ENCODE results near the gene SLC25A42.
"Not testable (repeated sequence)": the region's sequence is repeated elsewhere in the genome, so short reads cannot be mapped to it uniquely, and the experiment has no call there.

Gene SLC25A42

GRCh38 chr19:19106938-19107337, 43.1 kb downstream of the SLC25A42 start:
- not testable (repeated sequence) for DNase-seq

DNA sequence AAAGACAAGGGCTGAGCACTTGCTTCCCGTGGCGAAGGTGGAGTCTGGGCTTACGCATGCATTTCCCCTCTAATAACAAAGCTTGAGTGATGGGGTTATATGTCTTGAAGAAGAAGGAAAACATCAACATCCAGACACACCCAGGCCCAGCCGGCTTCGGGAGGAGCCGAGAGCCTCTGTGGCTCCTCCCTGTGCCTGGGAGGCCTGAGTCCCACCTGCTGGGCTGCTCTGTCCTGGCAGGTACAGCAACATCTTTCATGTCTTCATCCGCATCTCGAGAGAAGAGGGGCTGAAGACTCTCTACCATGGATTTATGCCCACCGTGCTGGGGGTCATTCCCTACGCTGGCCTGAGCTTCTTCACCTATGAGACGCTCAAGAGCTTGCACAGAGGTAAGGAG, 43.9 kb downstream of the SLC25A42 start:
- no peak for DNase-seq

DNA sequence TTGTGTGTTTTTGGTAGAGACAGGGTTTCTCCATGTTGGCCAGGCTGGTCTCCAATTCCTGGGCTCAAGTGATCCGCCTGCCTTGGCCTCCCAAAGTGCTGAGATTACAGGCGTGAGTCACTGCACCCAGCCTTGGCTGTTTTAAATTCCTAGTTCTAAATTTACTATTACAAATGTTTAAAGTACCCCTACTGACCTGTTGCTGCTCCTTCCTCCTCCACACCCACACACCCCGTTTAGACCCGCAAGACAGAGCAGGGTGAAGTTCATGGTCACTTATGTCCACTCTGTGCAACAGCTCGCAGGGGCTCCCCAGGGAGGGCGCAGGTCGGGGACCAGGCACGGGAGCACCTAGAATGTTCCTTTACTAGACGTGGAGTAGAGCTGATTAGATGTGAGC, 45.8 kb downstream of the SLC25A42 start:
- DNase-seq = no peak

DNA sequence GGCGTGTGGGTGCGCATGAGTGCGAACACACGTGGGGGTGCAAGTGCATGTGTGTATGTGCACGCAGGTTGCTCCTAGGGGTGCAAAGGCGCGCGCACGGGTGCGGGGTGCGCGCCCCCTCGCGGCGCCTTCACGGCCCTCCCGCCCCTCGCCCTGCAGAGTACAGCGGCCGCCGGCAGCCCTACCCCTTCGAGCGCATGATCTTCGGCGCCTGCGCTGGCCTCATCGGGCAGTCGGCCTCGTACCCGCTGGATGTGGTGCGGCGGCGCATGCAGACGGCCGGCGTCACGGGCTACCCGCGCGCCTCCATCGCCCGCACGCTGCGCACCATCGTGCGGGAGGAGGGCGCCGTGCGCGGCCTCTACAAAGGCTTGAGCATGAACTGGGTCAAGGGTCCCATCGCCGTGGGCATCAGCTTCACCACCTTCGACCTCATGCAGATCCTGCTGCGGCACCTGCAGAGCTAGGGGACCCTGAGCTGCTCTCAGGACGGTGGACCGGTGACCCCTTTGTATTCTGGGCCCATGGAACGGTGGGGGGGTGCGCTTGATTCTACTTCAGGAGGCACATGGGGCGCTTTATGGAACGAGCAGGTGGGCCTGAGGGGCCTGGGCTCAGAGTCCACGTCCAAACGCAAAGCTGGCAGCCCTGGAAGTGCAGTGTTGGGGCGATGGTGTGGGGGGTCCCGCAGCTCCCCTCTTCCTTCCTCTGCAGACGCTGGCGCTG, 46.8 kb downstream of the SLC25A42 start:
- DNase-seq = peak; percentile 33

- DNase-seq = no peak
Observed at GRCh38 chr19:19111136-19111835, 47.5 kb downstream of the SLC25A42 start.

GRCh38 chr19:19111967-19112580, 48.3 kb downstream of the SLC25A42 start:
- DNase-seq = no peak

- no peak for DNase-seq
Observed at GRCh38 chr19:19113040-19113626, 49.3 kb downstream of the SLC25A42 start.

DNA sequence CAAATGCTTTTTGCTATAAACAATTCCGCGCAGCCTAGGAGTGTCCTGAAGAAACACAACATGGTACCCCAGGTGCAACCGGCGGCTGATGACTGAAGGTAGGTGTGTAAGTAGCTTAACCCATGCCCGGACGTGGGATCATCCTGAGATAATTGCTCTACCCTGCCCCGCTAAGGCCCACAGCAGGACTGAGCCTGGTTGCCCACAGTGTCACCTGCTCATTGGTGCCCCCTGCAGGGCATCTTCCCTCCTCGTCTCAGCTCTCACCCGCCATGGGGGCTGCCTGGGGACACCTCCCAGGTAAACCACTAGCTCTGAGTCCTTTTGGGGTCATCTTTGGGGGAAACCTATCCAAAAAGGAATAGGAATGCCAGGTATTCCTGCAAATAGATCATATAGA, 52.2 kb downstream of the SLC25A42 start:
- peak; percentile 79 for DNase-seq

GRCh38 chr19:19119325-19120237, 55.8 kb downstream of the SLC25A42 start:
- DNase-seq = no peak

GRCh38 chr19:19120308-19121231, 56.8 kb downstream of the SLC25A42 start:
- peak; percentile 65 for DNase-seq

DNA sequence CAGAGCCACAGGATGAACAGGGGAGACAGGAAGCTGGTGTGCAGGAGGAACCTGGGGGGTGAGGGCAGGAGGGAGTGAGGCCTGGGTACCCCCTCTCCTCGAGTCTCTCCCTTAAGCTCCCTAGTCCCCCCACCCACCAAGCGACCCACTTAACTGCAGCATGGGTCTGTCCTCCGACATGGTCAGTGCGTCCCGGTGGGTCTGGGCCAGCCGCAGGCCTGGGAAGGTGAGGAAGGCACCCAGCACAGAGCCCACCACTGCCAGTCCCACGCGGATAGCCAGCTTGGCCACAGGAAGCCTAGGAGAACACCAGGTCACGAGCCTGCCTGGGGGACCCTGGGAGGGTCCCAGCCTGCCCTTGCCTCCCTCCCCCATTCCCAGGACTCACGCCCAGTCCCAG, 57.6 kb downstream of the SLC25A42 start:
- DNase-seq = no peak

- DNase-seq = no peak
Observed at GRCh38 chr19:19122902-19123301, 59.1 kb downstream of the SLC25A42 start.

GRCh38 chr19:19123386-19123785, 59.6 kb downstream of the SLC25A42 start:
- DNase-seq = no peak

GRCh38 chr19:19126102-19126501, 62.3 kb downstream of the SLC25A42 start:
- no peak for DNase-seq

GRCh38 chr19:19131989-19132388, 68.2 kb downstream of the SLC25A42 start:
- DNase-seq = no peak

GRCh38 chr19:19132912-19133311, 69.1 kb downstream of the SLC25A42 start:
- no peak for DNase-seq

DNA sequence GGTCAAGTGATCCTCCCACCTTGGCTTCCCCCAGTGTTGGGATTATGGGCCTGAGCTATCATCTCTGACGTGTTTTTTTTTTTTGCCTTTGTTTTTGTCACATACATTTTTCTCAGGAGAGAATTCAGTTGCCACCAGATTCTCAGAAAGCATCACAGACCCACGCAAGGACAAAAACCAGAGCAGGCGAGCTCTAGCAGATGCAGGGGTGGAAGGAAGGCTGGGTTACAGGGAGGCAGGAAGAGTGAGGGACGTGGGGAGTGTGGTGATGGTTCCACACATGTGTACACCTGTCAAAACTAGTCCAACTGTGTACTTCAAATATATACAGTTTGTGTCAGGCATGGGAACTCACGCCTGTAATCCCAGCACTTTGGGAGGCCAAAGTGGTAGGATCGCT, 70.2 kb downstream of the SLC25A42 start:
- DNase-seq = no peak

DNA sequence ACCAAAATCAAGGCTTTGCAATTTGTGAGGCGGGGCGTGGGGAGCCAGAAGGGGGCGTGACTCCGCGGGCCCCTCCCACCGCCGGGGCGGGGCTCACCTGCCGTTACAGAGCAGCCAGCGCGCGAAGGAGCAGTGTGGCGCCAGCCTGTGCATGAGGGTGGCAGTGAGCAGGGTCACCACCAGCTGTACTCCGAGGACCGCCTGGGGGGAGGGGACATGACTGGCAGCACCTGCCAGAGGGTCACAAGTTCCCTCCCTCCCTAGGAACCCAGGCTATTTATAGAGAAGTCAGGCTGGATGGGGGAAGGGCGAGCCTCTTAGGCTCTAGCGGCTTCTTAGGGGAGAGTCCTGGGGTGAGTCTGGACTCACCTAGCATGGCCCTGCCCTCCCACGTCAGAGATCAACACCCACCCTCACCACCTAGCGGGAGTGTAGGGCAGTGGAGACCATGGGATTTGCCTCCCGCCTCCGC, 70.9 kb downstream of the SLC25A42 start:
- peak; percentile 62 for DNase-seq

- DNase-seq = not testable (repeated sequence)
Observed at GRCh38 chr19:19135713-19136112, 71.9 kb downstream of the SLC25A42 start.

DNA sequence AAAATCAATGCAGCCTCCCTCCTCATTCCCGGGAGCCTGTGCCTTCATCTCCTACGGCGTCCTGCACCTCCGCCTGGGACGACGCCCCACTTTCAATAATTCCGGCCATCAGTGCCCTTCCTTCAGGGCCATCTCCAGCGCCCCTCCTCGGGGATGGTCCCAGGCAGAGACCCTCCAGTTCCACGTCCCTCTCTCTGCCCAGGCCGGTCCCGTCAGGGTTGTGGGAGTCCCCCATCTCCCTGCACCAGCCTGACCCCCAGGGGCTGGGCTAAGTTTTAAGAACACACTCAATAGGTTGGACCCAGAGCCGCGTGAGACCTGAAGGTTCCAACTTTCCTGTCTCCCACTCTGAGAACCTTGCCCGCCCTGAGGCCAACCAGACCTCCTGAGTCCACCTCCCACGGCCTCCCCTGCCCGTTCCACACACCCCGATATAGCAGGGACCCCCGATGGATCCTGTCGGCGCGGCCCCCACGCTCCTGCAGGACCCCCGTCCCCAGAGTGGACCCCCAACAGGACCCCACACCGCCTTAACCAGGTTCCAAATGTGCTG, 73.8 kb downstream of the SLC25A42 start:
- DNase-seq = peak; percentile 35

Data from stimulated activated CD8-positive, alpha-beta memory T cell treated with anti-CD3 and anti-CD28 coated beads, Interleukin-4, amount 100 ng/mL, for 48 hours (primary cell).